Astrocyte of the cerebellum (primary cell): Measurements from ENCODE around the gene SLC2A4.
A peak's percentile ranks its signal among the peaks of the same experiment; 100 is the strongest.
"Not testable (repeated sequence)": the region's sequence is repeated elsewhere in the genome, so short reads cannot be mapped to it uniquely, and the experiment has no call there.

Experiments used
- DNase-seq: peaks from one replicate; pipeline ENCODE4 v3.0.0-alpha.2; 2011; ENCODE audit warnings: low read depth
- H3K4me3 ChIP-seq: 2 replicates; pipeline ENCODE4 v1.5.1; 2011; ENCODE audit warnings: mild to moderate bottlenecking, low read depth, low read length, moderate library complexity
- CTCF ChIP-seq: IDR thresholded peaks from 2 replicates; pipeline ENCODE4 v1.5.1; 2012; ENCODE audit warnings: low read length, low read depth, moderate library complexity, mild to moderate bottlenecking; ENCODE audit errors: missing control alignments
- in situ Hi-C: cut with HindIII; loops from 2 replicates; pipeline ENCODE4 v1.10.0; 2017; ENCODE audit warnings: low sequenced_read_pairs

The SLC2A4 gene

GRCh38 chr17:7241090-7241733 is 40.3 kb upstream of the SLC2A4 start:
- DNase-seq: no peak
- in situ Hi-C loops: no loop called here
- peak overlapping the region; percentile 98 for H3K4me3 ChIP-seq
- no peak for TF ChIP-seq CTCF

DNA sequence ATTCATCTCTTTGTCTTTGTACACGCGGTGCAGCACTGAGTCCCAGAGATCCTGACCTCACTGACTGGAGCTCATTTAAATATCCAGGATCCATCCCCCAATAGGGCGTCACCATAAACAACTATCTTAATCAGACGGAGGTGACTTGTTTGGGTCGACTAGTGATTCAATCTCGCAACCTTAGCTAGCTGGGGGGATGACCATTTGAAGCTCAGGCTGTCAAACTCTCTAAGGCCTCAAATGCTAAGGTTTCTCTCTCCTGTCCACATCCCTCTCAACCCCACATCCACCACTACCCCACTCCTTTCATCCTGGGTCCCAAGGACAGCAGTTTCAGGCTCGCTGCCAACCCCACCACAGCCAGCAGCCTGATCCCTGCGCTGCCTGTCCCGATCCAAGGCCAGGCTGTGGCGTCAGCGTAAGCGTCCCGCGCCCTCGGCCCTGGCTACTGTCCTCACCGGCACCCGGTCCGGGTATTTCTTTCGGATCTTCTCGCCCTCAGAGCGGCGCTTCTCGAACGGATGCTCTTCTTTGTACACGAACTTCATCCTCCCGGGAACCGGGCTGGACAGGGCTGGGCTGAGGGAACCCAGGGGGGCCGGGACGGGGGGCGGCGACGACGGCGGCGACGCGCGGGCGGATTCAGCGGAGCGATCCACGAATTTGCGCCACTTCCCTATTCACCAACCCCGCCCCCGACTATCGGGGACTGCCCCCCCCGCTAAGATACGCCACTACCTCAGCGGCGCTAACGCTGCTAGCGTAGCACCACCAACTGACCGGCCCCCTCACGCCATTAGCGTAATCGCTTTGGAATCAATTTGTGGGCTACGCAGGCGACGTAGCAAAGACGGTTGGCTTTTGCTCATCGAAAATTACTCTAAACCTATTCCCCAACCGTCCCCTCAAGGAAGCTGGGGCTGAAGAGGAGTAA is 39.5 kb upstream of the SLC2A4 start, which contains the start of gene GABARAP:
Gene GABARAP, minus strand, starts transcription at position 667 of the 934 bp plus-strand sequence. Its CDS starts 119 bp downstream, at position 548.
- in situ Hi-C loops: no loop called here
- peak; percentile 75 for DNase-seq
- TF ChIP-seq CTCF: no peak
- peak within 1 kb of the TSS; percentile 98 for H3K4me3 ChIP-seq

DNA sequence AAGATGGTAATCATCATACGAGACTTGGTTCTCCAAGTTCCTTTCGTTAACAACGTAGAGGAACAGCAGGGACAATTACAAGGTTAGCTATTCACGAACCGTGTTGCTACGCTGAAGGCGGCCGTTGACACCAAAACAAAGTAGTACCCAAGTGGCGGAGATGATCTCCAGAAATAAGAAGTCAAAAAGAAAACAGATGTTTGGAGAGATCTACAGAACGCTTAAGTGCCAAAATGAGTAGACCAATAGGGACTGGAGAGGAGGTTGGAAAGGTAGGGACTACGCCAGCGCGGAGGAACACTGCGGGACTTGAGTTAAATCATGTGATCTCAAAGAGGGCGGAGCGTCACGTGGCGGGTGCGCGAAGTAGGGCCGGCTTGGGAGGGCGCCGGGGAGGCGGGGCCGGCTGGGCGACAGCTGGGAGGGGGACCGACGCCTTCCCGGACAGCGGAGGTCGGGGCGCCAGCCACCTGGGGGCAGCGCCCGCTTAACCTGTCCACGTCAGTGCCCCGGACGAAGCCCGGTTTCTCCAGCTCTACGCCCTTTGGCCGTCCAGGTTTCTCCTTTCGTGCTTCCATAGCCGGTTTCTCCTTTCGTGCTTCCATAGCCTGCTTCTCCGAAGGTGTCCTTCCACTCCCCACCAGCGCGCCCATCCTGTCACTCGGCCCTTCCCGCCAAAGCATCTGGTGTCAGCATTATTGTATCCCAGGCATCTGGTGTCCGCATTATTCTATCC is 38.6 kb upstream of the SLC2A4 start:
- DNase-seq: peak; percentile 92
- in situ Hi-C loops: no loop called here
- no peak for TF ChIP-seq CTCF
- peak overlapping the region; percentile 98 for H3K4me3 ChIP-seq

- no peak for TF ChIP-seq CTCF
- no peak for DNase-seq
- peak overlapping the region; percentile 98 for H3K4me3 ChIP-seq
- in situ Hi-C loops: no loop called here
Measured at GRCh38 chr17:7243453-7243729, 38.1 kb upstream of the SLC2A4 start.

DNA sequence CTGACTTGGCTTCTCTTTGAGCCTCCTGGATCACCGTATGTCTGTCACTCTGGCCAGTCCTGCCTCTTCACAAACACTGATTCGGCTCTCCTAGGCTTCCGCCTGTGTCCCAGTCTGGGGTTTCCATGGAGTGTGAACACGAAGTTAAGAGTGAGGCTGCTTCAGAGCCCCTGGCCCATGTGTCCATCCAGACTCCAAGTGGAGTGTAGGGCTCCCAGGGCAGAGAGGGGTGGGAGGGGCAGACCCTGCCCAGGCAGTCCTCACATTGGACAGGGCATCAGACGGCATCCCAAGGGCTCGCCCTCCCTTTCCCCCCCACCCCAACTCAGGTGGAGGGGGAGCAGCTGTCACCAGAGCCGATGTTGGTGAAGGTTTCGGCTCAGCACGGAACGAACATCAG is 37.7 kb upstream of the SLC2A4 start:
- DNase-seq, in situ Hi-C loops, H3K4me3 ChIP-seq: not testable (repeated sequence)

DNA sequence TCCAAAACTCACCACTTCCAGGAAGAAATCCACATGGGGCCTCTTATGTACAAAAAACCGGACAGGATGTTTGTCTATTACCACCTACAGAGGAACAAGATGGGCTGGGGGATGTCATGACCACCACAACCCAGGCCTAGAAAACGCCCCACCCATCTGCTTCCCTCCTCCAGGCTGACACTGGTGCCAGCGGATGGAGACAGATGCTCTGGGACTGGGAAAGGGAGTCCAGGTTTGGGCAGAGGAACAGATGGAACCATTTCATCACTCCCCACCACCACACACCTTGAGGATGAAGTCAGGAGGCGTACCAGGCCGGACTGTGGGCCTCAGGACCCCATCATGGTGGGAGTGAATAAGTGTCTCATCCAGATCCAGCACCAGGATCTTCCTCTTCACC is 34.7 kb upstream of the SLC2A4 start:
- in situ Hi-C loops: no loop called here
- DNase-seq: no peak
- TF ChIP-seq CTCF: no peak
- no peak overlapping the region for H3K4me3 ChIP-seq
